Measurements from ENCODE around the gene DCT. TPM values are rescaled to one million over a fixed set of nuclear protein-coding genes. Genes with fewer than 3 reads are reported as not detected.
"Not testable (repeated sequence)": the region's sequence is repeated elsewhere in the genome, so short reads cannot be mapped to it uniquely, and the experiment has no call there.

DCT gene
- total RNA-seq (under 1 TPM; 0.29 to 0.54 TPM), polyA plus RNA-seq (under 1 TPM in 1 of 2 donors, not detected in 1; 0.03 TPM)
- long read RNA-seq, donor 1 = 0 reads
- long read RNA-seq, donor 2 = 0 reads

GRCh38 chr13:94479616-94480015 is at the start of gene DCT:
DCT (minus strand) TSS chr13:94479682; CDS start chr13:94479255, 427 bp downstream.
- peaks cover 2% of the 10 kb centered on the region for H3K9me3 ChIP-seq (ENCODE audit: control insufficient read depth, low read length)
- DNase-seq (no peak), ATAC-seq (ENCODE audit: low FRiP score) (no peak)
- intact Hi-C loops (cut with DNase I) = no loop called here
- no peak within 1 kb of the TSS for H3K27ac ChIP-seq (ENCODE audit: low read depth in 1 of 2, low read length in 2 of 2)
- 33 to 35% methylated on average over 3 of the region's 3 CpGs for WGBS, 2 donors
- no peak within 1 kb of the TSS for H3K4me3 ChIP-seq (ENCODE audit: low read length in 2 of 2)
- no peaks in the 10 kb centered on the region for H3K27me3 ChIP-seq (ENCODE audit: control insufficient read depth in 1 of 2, insufficient read depth in 2 of 2, low read length in 1 of 2)
- H3K4me1 ChIP-seq (ENCODE audit: control insufficient read depth in 1 of 2, insufficient read depth in 2 of 2, low read length in 2 of 2) = no peaks in the 10 kb centered on the region
- H3K36me3 ChIP-seq (ENCODE audit: control insufficient read depth in 1 of 2, insufficient read depth in 2 of 2, low read length in 1 of 2) = no peaks in the 10 kb centered on the region

DNA sequence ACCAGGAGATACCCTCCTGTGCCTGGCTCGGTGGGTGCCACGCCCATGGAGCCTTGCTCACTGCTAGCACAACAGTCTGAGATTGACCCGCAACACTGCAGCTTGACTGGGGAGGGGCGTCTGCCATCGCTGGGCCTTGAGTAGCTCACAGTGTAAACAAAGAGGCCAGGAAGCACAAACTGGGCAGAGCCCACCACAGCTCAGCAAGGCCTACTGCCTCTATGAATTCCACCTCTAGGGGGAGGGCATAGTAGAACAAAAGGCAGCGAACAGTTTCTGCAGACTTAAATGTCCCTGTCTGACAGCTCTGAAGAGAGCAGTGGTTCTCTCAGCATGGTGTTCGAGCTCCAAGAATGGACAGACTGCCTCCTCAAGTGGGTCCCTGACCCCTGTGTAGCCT is 47.5 kb upstream of the DCT start:
- intact Hi-C loops (cut with DNase I); ATAC-seq (ENCODE audit: low FRiP score); H3K27me3 ChIP-seq (ENCODE audit: control insufficient read depth in 1 of 2, insufficient read depth in 2 of 2, low read length in 1 of 2); H3K9me3 ChIP-seq (ENCODE audit: control insufficient read depth, low read length); H3K4me1 ChIP-seq (ENCODE audit: control insufficient read depth in 1 of 2, insufficient read depth in 2 of 2, low read length in 2 of 2); H3K36me3 ChIP-seq (ENCODE audit: control insufficient read depth in 1 of 2, insufficient read depth in 2 of 2, low read length in 1 of 2); H3K4me3 ChIP-seq (ENCODE audit: low read length in 2 of 2); DNase-seq; H3K27ac ChIP-seq (ENCODE audit: low read depth in 1 of 2, low read length in 2 of 2): not testable (repeated sequence)
- 56 to 68% methylated on average over 7 of the region's 7 CpGs for WGBS, 2 donors

GRCh38 chr13:94525781-94526180 is 46.3 kb upstream of the DCT start:
- 67 to 81% methylated on average over 2 of the region's 2 CpGs for WGBS, 2 donors
- no peak for ATAC-seq (ENCODE audit: low FRiP score)
- intact Hi-C loops (cut with DNase I) = no loop called here

DNA sequence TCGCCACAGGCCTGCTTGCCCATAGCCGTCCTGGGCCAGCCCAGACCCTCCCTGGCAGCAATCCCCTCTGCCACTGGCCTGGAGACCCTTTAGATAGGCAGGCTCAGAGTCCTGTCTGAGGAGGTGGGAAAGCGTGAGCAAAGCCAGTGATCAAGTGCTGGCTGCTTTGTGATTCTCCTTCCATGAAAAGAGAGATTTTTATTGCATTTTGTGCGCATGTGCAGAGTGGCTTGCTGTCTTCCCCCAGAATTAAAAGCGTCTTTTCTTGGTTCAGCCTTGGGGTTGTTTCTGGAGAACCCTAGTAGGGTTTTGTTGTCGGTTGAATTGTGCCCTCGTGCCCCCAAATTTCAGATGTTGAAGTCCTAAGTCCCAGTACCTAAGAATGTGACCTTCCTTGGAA is 44.9 kb upstream of the DCT start:
- ATAC-seq (ENCODE audit: low FRiP score) (no peak), DNase-seq (no peak)
- Histone ChIP-seq H3K27me3 (ENCODE audit: control insufficient read depth in 1 of 2, insufficient read depth in 2 of 2, low read length in 1 of 2) (no peaks in the 10 kb centered on the region), H3K36me3 (ENCODE audit: control insufficient read depth in 1 of 2, insufficient read depth in 2 of 2, low read length in 1 of 2) (no peaks in the 10 kb centered on the region), H3K4me3 (ENCODE audit: low read length in 2 of 2) (no peak overlapping the region), H3K27ac (ENCODE audit: low read depth in 1 of 2, low read length in 2 of 2) (no peak overlapping the region), H3K9me3 (ENCODE audit: control insufficient read depth, low read length) (peaks cover 3% of the 10 kb centered on the region), H3K4me1 (ENCODE audit: control insufficient read depth in 1 of 2, insufficient read depth in 2 of 2, low read length in 2 of 2) (no peaks in the 10 kb centered on the region)
- intact Hi-C loops (cut with DNase I) = no loop called here
- WGBS, 2 donors = 78 to 86% methylated on average over 7 of the region's 7 CpGs

More at GRCh38 chr13:94525781-94526180, 46.3 kb upstream of the DCT start:
- no peaks in the 10 kb centered on the region for H3K36me3 ChIP-seq (ENCODE audit: control insufficient read depth in 1 of 2, insufficient read depth in 2 of 2, low read length in 1 of 2)
- DNase-seq = no peak
- no peak overlapping the region for H3K27ac ChIP-seq (ENCODE audit: low read depth in 1 of 2, low read length in 2 of 2)
- no peak overlapping the region for H3K4me3 ChIP-seq (ENCODE audit: low read length in 2 of 2)
- H3K9me3 ChIP-seq (ENCODE audit: control insufficient read depth, low read length) = peaks cover 3% of the 10 kb centered on the region
- H3K4me1 ChIP-seq (ENCODE audit: control insufficient read depth in 1 of 2, insufficient read depth in 2 of 2, low read length in 2 of 2) = no peaks in the 10 kb centered on the region
- no peaks in the 10 kb centered on the region for H3K27me3 ChIP-seq (ENCODE audit: control insufficient read depth in 1 of 2, insufficient read depth in 2 of 2, low read length in 1 of 2)

GRCh38 chr13:94520001-94520400 is 40.5 kb upstream of the DCT start:
- Histone ChIP-seq H3K4me1 (ENCODE audit: control insufficient read depth in 1 of 2, insufficient read depth in 2 of 2, low read length in 2 of 2) (no peaks in the 10 kb centered on the region), H3K9me3 (ENCODE audit: control insufficient read depth, low read length) (peaks cover 2% of the 10 kb centered on the region), H3K27ac (ENCODE audit: low read depth in 1 of 2, low read length in 2 of 2) (no peak overlapping the region), H3K4me3 (ENCODE audit: low read length in 2 of 2) (no peak overlapping the region), H3K36me3 (ENCODE audit: control insufficient read depth in 1 of 2, insufficient read depth in 2 of 2, low read length in 1 of 2) (no peaks in the 10 kb centered on the region), H3K27me3 (ENCODE audit: control insufficient read depth in 1 of 2, insufficient read depth in 2 of 2, low read length in 1 of 2) (no peaks in the 10 kb centered on the region)
- DNase-seq = no peak
- intact Hi-C loops (cut with DNase I) = no loop called here
- no peak for ATAC-seq (ENCODE audit: low FRiP score)

DNA sequence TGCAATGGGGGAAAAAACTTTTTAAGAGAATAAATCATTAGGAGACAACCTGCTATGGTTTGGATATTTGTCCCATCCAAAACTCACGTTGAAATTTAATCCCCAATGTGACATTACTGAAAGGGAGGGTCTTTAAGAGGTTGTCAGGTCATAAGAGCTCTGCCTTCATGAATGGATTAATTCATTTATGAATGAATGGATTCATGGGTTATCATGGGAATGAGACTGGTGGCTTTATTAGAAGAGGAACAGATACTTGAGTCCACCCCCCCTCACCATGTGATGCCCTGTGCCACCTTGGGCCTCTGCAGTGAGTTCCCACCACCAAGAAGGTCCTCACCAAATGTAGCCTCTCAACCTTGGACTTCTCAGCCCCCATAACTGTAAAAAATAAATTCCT is 37.0 kb upstream of the DCT start:
- DNase-seq (no peak), ATAC-seq (ENCODE audit: low FRiP score) (no peak)
- WGBS, 2 donors = 69 to 75% methylated on average over 1 of the region's 1 CpG
- no peaks in the 10 kb centered on the region for H3K36me3 ChIP-seq (ENCODE audit: control insufficient read depth in 1 of 2, insufficient read depth in 2 of 2, low read length in 1 of 2)
- peaks cover 2% of the 10 kb centered on the region for H3K9me3 ChIP-seq (ENCODE audit: control insufficient read depth, low read length)
- no peaks in the 10 kb centered on the region for H3K4me1 ChIP-seq (ENCODE audit: control insufficient read depth in 1 of 2, insufficient read depth in 2 of 2, low read length in 2 of 2)
- no peak overlapping the region for H3K4me3 ChIP-seq (ENCODE audit: low read length in 2 of 2)
- H3K27ac ChIP-seq (ENCODE audit: low read depth in 1 of 2, low read length in 2 of 2) = no peak overlapping the region
- intact Hi-C loops (cut with DNase I) = no loop called here
- H3K27me3 ChIP-seq (ENCODE audit: control insufficient read depth in 1 of 2, insufficient read depth in 2 of 2, low read length in 1 of 2) = no peaks in the 10 kb centered on the region

GRCh38 chr13:94515911-94516310 is 36.4 kb upstream of the DCT start:
- intact Hi-C loops (cut with DNase I) = no loop called here
- no peaks in the 10 kb centered on the region for H3K36me3 ChIP-seq (ENCODE audit: control insufficient read depth in 1 of 2, insufficient read depth in 2 of 2, low read length in 1 of 2)
- H3K27ac ChIP-seq (ENCODE audit: low read depth in 1 of 2, low read length in 2 of 2) = no peak overlapping the region
- H3K4me3 ChIP-seq (ENCODE audit: low read length in 2 of 2) = no peak overlapping the region
- WGBS, 2 donors = 82 to 89% methylated on average over 4 of the region's 4 CpGs
- DNase-seq = no peak
- no peaks in the 10 kb centered on the region for H3K4me1 ChIP-seq (ENCODE audit: control insufficient read depth in 1 of 2, insufficient read depth in 2 of 2, low read length in 2 of 2)
- H3K9me3 ChIP-seq (ENCODE audit: control insufficient read depth, low read length) = peaks cover 2% of the 10 kb centered on the region
- ATAC-seq (ENCODE audit: low FRiP score) = no peak
- H3K27me3 ChIP-seq (ENCODE audit: control insufficient read depth in 1 of 2, insufficient read depth in 2 of 2, low read length in 1 of 2) = no peaks in the 10 kb centered on the region

- Histone ChIP-seq H3K36me3 (ENCODE audit: control insufficient read depth in 1 of 2, insufficient read depth in 2 of 2, low read length in 1 of 2) (no peaks in the 10 kb centered on the region), H3K27ac (ENCODE audit: low read depth in 1 of 2, low read length in 2 of 2) (no peak overlapping the region), H3K27me3 (ENCODE audit: control insufficient read depth in 1 of 2, insufficient read depth in 2 of 2, low read length in 1 of 2) (no peaks in the 10 kb centered on the region), H3K4me1 (ENCODE audit: control insufficient read depth in 1 of 2, insufficient read depth in 2 of 2, low read length in 2 of 2) (no peaks in the 10 kb centered on the region), H3K9me3 (ENCODE audit: control insufficient read depth, low read length) (peaks cover 2% of the 10 kb centered on the region), H3K4me3 (ENCODE audit: low read length in 2 of 2) (no peak overlapping the region)
- ATAC-seq (ENCODE audit: low FRiP score) (no peak), DNase-seq (no peak)
- intact Hi-C loops (cut with DNase I) = no loop called here
- 88 to 90% methylated on average over 2 of the region's 2 CpGs for WGBS, 2 donors
Measured at GRCh38 chr13:94515374-94515773, 35.9 kb upstream of the DCT start.

GRCh38 chr13:94513026-94513425 is 33.5 kb upstream of the DCT start:
- no peak overlapping the region for H3K4me3 ChIP-seq (ENCODE audit: low read length in 2 of 2)
- DNase-seq (no peak), ATAC-seq (ENCODE audit: low FRiP score) (no peak)
- H3K9me3 ChIP-seq (ENCODE audit: control insufficient read depth, low read length) = peaks cover 2% of the 10 kb centered on the region
- H3K36me3 ChIP-seq (ENCODE audit: control insufficient read depth in 1 of 2, insufficient read depth in 2 of 2, low read length in 1 of 2) = no peaks in the 10 kb centered on the region
- intact Hi-C loops (cut with DNase I) = no loop called here
- no peaks in the 10 kb centered on the region for H3K27me3 ChIP-seq (ENCODE audit: control insufficient read depth in 1 of 2, insufficient read depth in 2 of 2, low read length in 1 of 2)
- 69 to 70% methylated on average over 5 of the region's 5 CpGs for WGBS, 2 donors
- no peaks in the 10 kb centered on the region for H3K4me1 ChIP-seq (ENCODE audit: control insufficient read depth in 1 of 2, insufficient read depth in 2 of 2, low read length in 2 of 2)
- H3K27ac ChIP-seq (ENCODE audit: low read depth in 1 of 2, low read length in 2 of 2) = no peak overlapping the region

Data from aorta (tissue), 5 donors.